ENCODE results near the gene STK33.
A peak's percentile ranks its signal among the peaks of the same experiment; 100 is the strongest.

Gene STK33

DNA sequence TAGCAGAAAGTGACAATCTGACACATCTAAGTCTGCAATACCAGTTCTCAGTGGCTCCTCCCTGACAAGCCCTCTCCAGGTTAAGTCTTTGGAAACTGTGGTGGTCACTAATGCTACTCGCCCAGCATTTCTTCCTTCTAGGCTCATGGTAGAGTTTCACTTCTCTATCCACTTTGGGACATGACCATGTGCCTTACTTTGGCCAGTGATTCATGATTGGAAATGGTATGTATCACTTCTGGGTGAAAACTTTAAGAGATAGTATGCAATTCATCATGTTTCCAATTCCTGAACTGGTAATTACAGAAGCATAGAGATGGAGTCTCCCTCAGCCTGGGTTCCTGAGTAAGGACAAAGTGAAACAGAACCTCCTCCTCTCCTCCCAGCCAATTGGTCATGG lies 178.8 kb downstream of the STK33 start:
- no peak for DNase-seq (ENCODE audit: low read depth)

DNA sequence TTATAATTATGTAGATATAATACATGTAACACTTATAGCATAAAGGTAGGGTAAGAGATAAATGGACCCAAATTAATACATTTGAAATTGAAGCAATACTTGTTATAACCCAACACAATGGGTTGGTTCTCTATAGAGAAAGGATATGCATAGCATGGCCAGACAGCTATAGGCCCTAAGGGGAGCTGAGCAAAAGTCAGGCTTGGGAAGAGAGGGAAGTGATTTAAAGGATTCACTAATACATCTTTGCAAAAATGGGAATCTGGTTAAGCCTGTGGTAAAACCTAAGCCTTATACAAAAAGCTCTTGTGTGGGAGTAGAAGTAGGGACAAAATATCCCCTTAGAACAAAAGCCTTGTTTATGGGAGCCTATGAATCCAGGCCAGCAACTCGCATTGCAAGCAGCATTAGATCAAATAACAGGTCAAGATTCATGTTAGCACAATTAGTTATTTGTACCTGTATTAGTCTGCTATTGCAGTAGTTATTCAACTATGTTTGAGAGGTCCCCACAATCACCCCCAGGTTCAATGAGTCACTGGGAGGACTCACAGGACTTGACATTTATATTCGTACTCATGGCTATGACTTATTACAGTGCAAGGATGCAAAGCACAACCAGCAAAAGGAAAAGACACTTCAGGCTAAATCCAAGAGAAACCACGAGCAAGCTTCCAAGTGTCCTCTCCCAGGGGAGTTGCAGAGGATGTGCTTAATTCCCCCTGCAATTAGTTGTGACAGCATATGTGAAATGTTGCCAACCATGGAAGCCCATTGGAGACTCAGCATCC lies 185.7 kb downstream of the STK33 start:
- peak; percentile 19 for DNase-seq (ENCODE audit: low read depth)

DNA sequence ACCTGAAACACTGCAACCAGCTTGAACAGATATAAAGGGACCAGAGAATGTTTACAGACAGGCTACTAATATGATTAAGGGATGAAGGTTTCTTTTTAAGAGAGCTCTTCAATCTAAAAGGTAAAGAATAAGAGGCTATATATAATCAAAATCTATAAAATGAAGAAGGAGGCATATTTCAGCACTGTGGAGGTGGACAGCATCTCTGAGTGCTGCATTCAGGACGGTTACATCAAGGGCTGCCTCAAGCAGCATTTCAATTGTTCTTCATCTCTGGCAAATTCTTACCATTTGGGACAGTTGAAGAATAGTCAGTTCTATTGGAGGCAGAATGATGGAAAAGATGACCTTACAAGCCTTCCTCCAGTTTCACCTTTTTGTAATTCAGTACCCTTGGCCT lies 190.7 kb downstream of the STK33 start:
- peak; percentile 15 for DNase-seq (ENCODE audit: low read depth)

- no peak for DNase-seq (ENCODE audit: low read depth)
These were observed 201.1 kb downstream of the STK33 start for GRCh38 chr11:8392886-8393285.

GRCh38 chr11:8392166-8392565 lies 201.9 kb downstream of the STK33 start:
- DNase-seq (ENCODE audit: low read depth), result no peak

DNA sequence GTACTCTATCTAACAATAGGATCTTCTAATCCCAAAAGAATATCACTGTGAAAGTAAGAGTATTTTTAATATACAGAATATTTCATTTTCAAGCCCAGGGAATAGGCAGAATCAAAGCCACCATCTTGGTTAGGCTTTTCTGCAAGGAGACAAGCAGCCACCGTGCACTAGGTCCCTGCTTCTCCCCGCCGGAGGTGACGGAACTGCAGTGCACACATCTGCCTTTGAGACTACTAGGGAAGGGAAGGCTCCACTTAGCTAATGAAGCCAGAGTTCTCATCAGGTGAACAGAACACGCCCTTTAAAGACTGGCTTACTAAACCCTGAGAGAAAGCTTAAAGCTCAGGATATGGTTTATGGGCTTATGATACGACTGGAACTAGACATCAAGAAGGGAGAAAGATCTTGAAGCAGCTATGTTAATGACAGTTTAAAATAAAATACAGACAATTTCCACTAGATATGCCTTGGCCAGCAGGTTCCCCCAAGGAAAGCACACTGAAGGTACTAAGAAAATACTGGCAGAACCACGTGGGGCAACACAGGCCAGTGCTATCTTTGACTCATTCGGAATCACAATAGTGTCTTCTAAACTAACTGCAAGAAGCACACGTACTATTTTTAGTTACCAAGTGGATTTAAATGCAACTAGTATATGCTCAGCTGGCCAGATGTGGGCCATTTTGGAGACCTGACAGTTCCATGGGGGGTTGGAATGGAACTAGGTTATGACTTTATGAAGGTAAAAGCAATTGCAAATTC lies 203.0 kb downstream of the STK33 start:
- no peak for DNase-seq (ENCODE audit: low read depth)

DNA sequence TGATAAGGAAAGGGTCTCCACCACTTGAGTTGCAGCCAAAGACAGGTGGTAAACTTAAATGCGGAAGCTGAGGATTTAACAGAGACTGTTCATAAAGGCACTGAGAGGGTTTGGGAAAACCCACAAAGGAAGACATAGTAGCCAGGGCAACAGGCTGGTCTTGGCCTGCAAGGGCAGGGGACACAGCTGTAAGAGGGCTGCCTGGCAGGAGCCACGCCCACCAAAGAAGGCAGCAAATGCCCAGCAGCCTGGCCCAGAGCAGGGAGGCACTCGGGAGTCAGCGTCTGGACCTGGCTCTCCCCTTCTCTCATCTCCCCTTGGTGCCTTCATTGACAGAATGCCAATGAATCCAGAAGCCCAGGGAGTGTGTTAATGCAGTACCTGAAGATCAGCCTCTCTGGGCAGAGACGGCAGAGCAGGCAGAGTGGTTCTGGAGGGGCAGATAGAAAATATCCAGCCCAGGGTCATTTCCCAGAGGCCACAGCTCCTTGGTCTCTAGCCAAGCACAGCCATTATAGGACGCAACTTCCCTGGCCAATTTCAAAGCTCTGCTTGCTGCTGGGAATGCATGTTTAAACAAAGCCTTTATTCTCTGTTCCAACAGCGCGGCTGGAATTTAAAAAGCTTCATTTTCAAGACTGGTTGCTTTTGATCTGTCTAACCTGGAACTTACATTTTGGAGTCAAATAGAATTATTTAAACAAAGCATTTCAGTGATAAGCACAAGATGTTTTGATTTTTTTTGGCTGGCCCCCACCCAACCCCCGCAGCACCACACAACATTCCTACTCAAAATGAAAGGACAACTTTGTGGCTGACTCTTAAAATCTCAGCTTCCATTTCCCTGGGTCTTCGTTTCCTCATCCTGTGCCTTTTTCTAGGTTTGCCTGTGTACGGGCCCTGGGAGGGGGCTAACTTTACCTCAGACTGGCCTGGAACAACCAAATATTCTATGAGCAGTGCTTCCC lies 204.7 kb downstream of the STK33 start:
- no peak for DNase-seq (ENCODE audit: low read depth)

- no peak for DNase-seq (ENCODE audit: low read depth)
These were observed 206.3 kb downstream of the STK33 start for GRCh38 chr11:8387693-8388092.

GRCh38 chr11:8387141-8387540 lies 206.9 kb downstream of the STK33 start:
- no peak for DNase-seq (ENCODE audit: low read depth)

GRCh38 chr11:8386134-8386864 lies 207.7 kb downstream of the STK33 start:
- no peak for DNase-seq (ENCODE audit: low read depth)

DNA sequence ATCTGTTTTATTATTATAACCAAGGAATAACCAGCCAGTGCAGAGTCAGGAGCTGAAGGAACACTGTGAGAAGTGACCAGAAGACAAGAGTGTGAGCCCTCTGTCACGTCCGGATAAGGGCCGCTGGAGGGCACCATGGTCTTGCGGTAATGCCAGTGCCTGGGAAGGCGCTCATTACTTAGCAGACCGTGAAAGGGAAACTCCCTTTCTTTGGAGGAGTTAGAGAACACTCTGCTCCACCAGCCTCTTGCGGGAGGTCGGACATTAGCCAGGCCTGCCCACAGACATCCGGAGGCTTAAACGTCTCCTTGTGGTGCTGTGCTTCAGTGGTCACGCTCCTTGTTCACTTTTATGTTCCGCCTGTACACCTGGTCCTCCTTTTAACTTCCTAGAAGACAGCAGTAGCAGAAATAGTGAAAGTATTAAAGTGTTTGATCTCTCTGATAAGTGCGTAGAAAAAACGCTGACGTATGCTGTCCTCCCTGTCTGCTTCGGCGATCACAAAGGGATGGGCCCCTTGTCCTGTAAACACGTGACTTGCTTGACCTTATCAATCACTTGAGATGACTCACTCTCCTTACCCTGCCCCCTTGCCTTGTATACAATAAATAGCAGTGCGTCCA lies 209.7 kb downstream of the STK33 start:
- peak; percentile 66 for DNase-seq (ENCODE audit: low read depth)

GRCh38 chr11:8383627-8384026 lies 210.4 kb downstream of the STK33 start:
- DNase-seq (ENCODE audit: low read depth), result no peak

DNA sequence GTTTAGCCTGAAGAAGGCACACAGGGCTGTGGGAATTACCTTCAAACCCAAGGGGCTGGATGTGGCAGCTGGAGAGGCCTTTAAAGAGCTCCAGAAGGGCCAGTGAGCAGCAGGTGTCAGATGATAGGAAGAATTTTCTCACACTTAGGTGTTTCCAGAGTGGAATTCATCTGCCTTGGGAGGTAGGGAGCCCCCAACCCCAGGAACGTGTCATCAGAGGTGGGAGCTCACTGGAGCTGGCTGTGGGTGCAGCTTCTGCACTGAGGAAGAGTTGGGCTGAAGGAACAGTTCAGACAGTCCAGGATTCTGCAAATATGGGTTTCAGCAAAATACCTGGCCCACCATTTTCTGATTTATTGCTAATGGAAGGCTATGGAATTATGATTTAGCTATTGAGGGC lies 210.8 kb downstream of the STK33 start:
- DNase-seq (ENCODE audit: low read depth), result no peak

DNA sequence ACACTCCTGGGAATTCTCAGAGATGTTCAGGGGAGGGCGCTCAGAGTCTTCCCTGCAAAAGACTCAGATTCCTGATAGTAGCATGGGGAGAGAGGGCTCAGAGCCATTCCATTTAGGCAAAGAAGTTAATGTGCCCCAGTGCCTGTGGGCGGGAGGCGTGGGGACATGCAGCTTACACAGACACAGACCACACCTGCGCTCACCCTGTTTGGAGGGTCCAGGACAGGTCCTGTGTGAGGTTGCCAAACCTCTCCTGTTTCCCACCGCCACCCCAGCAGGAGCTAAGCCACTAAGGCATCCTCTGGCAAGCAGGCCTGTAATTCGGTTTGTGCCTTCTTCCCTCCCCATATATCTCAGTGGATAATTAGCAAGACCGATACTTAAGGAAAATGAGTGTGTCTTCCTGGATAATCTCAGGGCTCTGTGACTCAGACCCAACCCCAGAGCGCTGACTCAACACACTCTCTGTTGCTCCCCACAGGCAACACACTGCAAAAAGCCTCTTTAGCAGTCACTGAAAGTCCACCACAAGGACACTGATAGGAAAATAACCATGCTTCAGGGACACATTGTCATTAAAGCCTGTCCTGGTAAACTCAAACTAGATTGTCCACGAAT lies 211.5 kb downstream of the STK33 start:
- DNase-seq (ENCODE audit: low read depth), result peak; percentile 78

GRCh38 chr11:8381871-8382396 lies 212.1 kb downstream of the STK33 start:
- DNase-seq (ENCODE audit: low read depth), result no peak

DNA sequence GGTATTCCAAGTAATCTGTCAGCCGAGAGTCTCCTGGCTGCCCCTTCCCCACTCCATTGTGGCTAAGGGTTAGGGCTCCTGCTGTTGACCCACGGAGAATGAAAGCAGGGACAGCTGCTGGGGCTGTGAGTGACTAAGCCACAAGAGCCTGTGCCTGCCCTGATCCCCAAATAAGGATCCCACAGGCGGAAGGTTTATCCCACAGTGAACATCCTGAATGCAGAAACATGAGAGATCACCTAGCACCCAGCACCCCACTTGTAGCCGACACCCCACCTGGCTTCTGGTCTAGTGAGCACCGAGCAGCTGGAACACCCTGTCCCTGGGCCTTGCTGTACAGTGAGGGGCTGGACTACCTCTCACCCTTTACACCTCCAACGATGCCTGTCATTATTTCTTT lies 212.7 kb downstream of the STK33 start:
- DNase-seq (ENCODE audit: low read depth), result no peak

- no peak for DNase-seq (ENCODE audit: low read depth)
These were observed 218.1 kb downstream of the STK33 start for GRCh38 chr11:8375932-8376331.

GRCh38 chr11:8375460-8375859 lies 218.6 kb downstream of the STK33 start:
- DNase-seq (ENCODE audit: low read depth), result no peak

DNA sequence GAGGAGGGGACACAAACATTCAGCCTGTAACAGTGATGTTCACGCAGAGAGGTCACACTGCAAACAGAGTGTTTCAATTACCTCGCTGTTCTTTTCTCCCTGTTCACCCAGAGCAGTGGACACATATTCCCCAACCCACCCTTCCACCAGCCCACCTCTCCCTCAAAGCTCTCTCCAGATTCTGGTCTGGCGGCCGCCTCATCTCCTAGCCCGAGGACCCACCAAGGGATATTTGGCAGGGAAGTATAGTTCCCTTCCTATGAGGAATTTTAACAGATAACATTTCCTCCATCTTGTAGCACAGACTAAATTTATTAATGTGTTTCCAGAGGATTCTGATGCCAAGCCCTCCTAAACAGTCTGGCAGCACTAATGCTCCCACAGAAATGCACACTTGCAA lies 219.3 kb downstream of the STK33 start:
- DNase-seq (ENCODE audit: low read depth), result no peak

All from ELR (cell line).